Left lobe of liver (tissue), 2 donors: Measurements from ENCODE around the gene MAP3K15. TPM values are rescaled to one million over a fixed set of nuclear protein-coding genes. Genes with fewer than 3 reads are reported as not detected.
"Not testable (repeated sequence)": the region's sequence is repeated elsewhere in the genome, so short reads cannot be mapped to it uniquely, and the experiment has no call there.

ENCODE experiments used
- ATAC-seq: fragments of 200-7000 bp; cut with Tn5 transposase; one replicate; pipeline ENCODE4 v1.9.1; 2020; ENCODE audit warnings: mild to moderate bottlenecking, moderate library complexity
- DNase-seq: peaks from one replicate; pipeline ENCODE4 v3.0.0-alpha.2; 2020; ENCODE audit warnings: low spot score
- total RNA-seq: library from RNA; stranded (reverse); gene quantifications from one replicate; pipeline ENCODE4 v1.2.1, GENCODE V29; 2021
- donor health status: DM: no; HTN: no; CAD: no; lungs with moderate emphysema.
- donor health status: DM: no; HTN: yes; CAD: no.

The MAP3K15 gene
- total RNA-seq, 1 donor from 2014 or later: 0.08 TPM

- peak; percentile 39 for ATAC-seq
- DNase-seq: no peak
Observed at GRCh38 chrX:19535476-19535875, 20.2 kb upstream of the MAP3K15 start.

- no peak for ATAC-seq
Observed at GRCh38 chrX:19532709-19533108, 17.4 kb upstream of the MAP3K15 start.

GRCh38 chrX:19517965-19518364, 2.7 kb upstream of the MAP3K15 start:
- ATAC-seq (no peak), DNase-seq (no peak)

More at GRCh38 chrX:19532709-19533108, 17.4 kb upstream of the MAP3K15 start:
- no peak for DNase-seq

GRCh38 chrX:19515615-19516105, 352 bp upstream of the MAP3K15 start:
- DNase-seq (no peak), ATAC-seq (no peak)

- DNase-seq: no peak
- no peak for ATAC-seq
Observed at GRCh38 chrX:19513383-19513782, 1.9 kb downstream of the MAP3K15 start.

- DNase-seq (no peak), ATAC-seq (no peak)
Observed at GRCh38 chrX:19512961-19513360, 2.3 kb downstream of the MAP3K15 start.

- no peak for DNase-seq
- ATAC-seq: no peak
Observed at GRCh38 chrX:19512359-19512758, 2.9 kb downstream of the MAP3K15 start.

GRCh38 chrX:19511796-19512195, 3.5 kb downstream of the MAP3K15 start:
- DNase-seq: not testable (repeated sequence)

GRCh38 chrX:19496711-19497110, 18.6 kb downstream of the MAP3K15 start:
- ATAC-seq (no peak), DNase-seq (no peak)

More at GRCh38 chrX:19511796-19512195, 3.5 kb downstream of the MAP3K15 start:
- not testable (repeated sequence) for ATAC-seq

- DNase-seq: no peak
- ATAC-seq: no peak
Observed at GRCh38 chrX:19487520-19488200, 27.6 kb downstream of the MAP3K15 start.

GRCh38 chrX:19479458-19479857, 35.9 kb downstream of the MAP3K15 start:
- DNase-seq: no peak
- ATAC-seq: no peak

GRCh38 chrX:19468383-19468782, 46.9 kb downstream of the MAP3K15 start:
- not testable (repeated sequence) for ATAC-seq, DNase-seq

- ATAC-seq (no peak), DNase-seq (no peak)
Observed at GRCh38 chrX:19462879-19463278, 52.4 kb downstream of the MAP3K15 start.

GRCh38 chrX:19462231-19462630, 53.1 kb downstream of the MAP3K15 start:
- DNase-seq (no peak), ATAC-seq (no peak)

- ATAC-seq: no peak
- DNase-seq: no peak
Observed at GRCh38 chrX:19457662-19458061, 57.6 kb downstream of the MAP3K15 start.

- ATAC-seq (peak; percentile 80), DNase-seq (peak; percentile 42)
Observed at GRCh38 chrX:19448077-19448476, 67.2 kb downstream of the MAP3K15 start.

GRCh38 chrX:19446397-19446796, 68.9 kb downstream of the MAP3K15 start:
- ATAC-seq: no peak
- DNase-seq: no peak

- not testable (repeated sequence) for ATAC-seq, DNase-seq
Observed at GRCh38 chrX:19445772-19446171, 69.5 kb downstream of the MAP3K15 start.

GRCh38 chrX:19443869-19444526, 71.3 kb downstream of the MAP3K15 start:
- ATAC-seq: no peak
- no peak for DNase-seq

GRCh38 chrX:19440713-19441112, 74.6 kb downstream of the MAP3K15 start:
- ATAC-seq (no peak), DNase-seq (no peak)

- ATAC-seq, DNase-seq: not testable (repeated sequence)
Observed at GRCh38 chrX:19422661-19423060, 92.6 kb downstream of the MAP3K15 start.

- ATAC-seq: no peak
Observed at GRCh38 chrX:19410259-19410658, 105.0 kb downstream of the MAP3K15 start.

More at GRCh38 chrX:19410259-19410658, 105.0 kb downstream of the MAP3K15 start:
- no peak for DNase-seq
